Stimulated activated CD4-positive, alpha-beta T cell treated with anti-CD3 and anti-CD28 coated beads, Interleukin-15, amount 100 ng/mL, for 24 hours (primary cell): Measurements from ENCODE around the gene URI1.
"Not testable (repeated sequence)": the region's sequence is repeated elsewhere in the genome, so short reads cannot be mapped to it uniquely, and the experiment has no call there.

Experiments
- DNase-seq: peaks from one replicate; pipeline ENCODE4 v3.0.0-alpha.2; 2020

URI1 gene

DNA sequence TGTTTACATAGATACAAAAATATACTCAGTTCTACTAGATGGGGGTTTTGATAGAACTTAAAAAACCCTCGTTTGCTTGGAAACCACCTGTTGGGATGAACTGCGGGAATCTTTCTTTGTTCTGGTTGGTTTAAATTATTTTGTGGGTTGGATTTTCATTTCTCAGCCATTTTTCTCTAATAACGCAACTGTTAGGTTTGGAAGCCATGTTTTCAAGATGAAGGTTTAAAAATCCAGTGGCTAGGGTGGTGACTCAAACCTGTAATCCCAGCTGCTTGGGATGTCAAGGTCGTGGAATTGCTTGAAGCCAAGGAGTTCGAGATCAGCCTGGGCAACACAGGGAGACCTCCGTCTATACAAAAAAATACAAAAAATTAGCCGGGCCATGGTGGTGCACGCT is 1.6 kb downstream of the URI1 start:
- DNase-seq: no peak

DNA sequence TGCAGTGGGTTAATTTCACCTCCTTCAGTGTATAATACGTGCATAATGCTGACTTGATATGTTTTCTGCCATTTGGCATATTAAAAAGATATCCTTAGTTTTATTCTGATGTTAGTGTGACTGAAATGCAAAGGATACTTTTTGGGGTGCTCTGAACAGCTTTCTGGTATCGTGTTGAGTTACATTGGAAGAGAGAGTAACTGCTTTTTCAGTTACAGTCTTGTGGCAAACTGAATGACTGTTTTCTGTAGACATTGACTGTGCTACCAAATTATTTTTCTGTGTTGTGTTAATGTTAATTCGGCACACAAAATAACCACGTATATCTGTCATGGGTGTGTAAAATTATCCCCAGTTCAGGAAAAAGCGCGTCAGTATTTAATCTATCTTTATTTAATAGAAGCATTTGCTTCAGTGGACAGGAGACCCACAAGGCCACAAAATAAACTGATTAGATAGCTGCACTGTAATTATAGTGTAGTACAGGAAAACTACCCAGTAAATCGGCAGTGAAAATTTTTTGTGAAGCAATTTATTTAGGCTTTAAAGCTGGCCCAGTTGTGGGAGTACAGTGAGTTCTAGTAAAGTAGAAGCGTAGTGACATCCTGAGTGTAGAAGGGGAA is 2.5 kb downstream of the URI1 start:
- no peak for DNase-seq

DNA sequence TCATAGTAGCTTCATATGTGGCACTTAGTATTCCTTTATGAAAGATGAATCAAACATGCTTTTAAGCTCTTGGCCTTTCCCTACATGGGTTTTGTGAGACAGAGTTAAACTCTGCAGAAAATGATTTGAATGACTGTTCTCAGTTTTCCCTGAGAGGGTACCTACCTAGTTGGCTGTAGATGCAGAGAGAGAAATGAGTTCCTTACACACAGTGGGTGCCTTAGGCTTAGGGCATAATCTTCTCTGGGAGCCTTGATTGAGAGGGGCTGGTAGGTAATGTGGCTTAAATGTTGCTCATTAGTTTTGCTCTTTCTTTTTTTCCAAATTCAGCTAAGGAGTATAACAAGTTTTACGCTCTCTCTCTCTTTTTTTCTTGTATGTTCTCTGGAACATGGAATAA is 3.0 kb downstream of the URI1 start:
- no peak for DNase-seq

DNA sequence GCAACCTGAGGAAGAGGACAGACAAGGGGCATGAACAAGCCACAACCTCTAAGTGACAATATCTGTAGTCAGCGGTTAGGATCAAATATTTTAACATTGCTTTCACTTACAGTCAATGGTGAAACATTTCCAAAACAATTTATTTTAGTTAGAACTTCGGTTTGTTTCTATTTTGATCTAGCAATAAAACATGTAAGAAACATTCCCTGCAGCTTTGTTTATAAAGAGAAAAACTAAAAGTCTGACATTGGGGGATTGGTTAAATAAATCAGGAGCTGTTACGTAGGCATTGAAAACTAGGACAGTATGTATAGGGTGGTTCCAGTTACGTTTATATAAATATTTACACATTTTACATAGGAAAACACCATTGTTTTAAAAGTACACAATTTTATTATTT is 3.4 kb downstream of the URI1 start:
- no peak for DNase-seq

DNA sequence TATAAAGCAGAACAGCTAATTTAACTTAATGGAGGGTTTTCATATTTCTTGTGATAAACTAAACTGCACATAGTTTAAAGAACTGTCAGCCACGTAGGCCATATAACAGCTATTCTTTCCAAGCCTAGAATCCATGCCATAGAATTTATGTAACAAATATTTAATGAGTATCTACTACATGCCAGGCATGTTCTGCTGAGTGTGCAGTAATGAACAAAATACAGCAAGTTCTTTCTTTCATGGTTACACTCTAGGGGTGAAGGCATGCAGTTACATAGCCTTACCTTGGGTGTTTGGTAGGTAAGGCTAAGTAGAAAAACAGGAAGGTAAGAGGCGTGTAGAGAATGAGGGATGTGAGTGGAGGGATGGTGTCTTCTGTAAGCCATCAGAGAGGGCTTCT is 4.6 kb downstream of the URI1 start:
- DNase-seq: no peak

DNA sequence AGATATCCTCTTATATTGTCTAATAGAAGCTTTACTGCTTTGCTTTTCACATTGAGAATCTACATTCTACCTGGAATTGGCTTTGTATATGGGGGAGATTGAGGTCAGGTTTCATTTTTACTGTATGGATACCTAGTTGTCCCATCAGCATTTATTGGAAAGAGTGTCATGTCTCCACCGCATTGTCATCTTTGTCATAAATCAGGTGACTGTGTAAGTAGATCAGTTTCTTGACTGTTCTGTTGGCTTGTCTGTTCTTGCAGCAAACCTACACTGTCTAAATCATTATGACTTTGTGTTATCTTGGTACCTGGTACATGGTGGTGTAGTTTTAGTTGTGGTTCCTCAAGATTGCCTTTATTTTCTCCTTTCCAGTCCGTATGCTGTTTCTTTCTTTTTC is 5.8 kb downstream of the URI1 start:
- DNase-seq: no peak

DNA sequence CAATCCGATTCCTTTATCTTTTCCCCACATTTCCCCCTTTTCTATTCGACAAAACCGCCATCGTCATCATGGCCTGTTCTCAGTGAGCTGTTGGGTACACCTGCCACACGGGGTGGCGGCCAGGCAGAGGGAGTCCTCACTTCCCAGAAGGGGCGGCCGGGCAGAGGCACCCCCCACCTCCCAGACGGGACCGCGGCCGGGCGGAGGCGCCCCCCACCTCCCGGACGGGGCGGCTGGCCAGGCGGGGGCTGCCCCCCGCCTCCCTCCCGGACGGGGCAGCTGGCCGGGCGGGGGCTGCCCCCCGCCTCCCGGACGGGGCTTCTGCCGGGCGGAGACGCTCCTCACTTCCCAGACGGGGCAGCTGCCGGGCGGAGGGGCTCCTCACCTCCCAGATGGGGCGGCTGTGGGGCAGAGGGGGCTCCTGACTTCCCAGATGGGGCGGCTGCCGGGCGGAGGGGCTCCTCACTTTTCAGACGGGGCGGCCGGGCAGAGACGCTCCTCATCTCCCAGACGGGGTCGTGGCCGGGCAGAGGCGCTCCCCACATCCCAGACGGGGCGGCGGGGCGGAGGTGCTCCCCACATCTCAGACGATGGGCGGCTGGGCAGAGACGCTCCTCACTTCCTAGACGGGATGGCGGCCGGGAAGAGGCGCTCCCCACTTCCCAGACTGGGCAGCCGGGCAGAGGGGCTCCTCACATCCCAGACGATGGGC is 6.9 kb downstream of the URI1 start:
- DNase-seq: not testable (repeated sequence)

DNA sequence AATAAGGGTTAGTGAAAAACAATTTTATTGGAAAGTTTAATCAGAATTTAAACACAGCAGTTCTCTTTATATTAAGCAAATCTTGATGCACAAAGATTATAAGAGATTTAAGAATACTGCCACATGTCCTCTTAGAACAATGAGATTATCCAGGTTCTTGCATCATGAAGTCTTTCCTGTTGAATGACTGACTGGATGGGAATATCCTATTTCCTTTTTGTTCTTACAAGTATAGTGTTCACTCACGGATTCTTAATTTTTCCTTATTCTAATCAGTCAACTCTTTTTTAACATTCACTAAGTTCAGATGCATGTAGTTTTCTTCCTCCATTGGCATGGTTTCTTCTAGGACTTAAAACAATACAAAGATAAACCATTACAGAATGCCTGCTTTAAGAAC is 10.1 kb downstream of the URI1 start:
- DNase-seq: no peak

DNA sequence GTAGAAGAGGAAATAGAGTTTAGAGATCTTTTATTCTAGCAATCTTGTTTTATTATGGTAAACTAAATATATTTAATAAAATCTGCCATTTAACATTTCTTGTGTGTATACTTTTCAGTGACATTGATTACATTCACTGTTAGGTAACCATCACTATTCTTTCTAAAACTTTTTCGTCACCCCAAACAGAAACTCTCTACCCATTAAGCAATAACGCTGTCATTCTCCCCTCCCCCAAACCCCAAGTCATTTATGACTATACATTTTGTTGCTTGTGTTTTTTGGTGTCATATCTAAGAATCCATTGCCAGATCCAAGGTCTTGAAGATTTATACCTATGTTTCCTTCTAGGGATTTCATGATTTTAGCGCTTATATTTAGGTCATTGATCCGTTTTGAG is 10.6 kb downstream of the URI1 start:
- no peak for DNase-seq

DNA sequence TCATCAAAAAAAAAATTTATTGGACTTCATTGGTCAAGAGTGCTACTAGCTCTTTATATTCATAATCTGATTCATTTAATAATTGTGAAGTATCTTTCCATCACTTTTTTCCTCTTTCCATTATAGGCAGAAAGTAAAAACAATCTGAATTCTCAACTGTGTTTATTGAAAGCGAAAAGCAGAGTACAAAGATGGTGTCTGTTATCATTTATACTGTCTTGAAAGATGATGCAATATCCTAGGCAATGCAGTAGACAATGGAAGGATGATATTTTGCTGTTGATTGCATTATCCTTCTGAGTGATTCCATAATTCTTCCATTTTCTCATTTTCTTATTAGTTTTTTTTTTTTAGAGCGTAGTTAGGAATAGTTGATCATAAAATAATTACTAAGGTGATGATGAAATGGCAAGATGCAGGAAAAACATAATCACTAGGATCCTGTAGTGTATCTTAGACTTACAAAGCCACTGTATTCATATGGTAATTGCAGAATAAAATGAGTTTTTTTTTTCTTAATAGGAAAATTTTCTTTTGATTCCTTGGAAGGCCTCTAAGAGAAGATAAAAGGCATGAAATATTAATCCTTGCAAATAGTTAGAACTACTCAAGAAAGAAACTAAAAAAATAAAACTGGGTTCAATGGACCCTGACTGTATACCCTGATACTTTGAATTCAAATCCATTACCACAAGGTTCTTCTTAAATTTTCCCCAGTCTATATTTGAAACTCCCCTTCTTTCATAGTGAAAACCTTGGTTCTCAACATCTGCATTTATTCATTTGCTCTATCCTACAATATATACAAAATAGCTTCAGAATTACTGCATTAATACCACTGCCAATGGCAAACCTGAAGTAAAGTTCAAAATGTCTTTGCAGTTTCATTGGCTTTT is 11.6 kb downstream of the URI1 start:
- no peak for DNase-seq

DNA sequence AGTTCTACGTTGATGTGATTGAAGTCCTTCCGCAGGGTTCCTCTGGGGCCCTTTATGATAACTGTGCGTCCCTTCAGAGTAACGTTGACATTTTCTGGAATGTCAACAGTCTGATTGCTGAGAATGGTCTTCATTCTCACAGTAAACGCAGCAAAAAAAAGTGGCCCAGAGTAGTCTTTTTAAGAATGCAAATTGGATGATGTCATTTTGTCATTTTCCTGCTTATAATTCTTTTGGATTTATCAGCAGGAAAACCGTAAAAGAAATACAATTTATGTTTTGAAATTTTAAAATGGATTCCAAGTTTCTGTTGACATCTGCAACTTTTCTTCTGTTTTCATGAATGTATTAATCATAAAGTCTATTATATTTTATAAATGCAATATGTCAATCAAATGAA is 14.8 kb downstream of the URI1 start:
- DNase-seq: no peak

DNA sequence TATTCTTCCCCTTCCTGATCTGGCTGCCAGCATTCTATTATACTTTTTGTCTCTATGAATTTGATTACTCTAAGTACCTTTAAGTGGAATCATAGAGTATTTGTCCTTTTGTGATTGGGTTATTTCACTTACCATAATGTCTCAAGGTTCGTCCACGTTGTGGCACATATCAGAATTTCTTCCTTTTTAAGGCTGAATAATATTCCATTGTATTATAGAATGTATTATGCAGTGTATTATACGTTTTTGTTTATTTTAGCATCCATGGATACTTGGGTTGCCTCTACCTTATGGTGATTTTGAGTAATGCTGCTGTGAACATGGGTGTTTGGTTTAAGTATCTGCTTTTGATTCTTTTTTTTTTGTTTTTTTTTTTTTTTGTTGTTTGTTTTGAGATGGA is 19.3 kb downstream of the URI1 start:
- DNase-seq: no peak

DNA sequence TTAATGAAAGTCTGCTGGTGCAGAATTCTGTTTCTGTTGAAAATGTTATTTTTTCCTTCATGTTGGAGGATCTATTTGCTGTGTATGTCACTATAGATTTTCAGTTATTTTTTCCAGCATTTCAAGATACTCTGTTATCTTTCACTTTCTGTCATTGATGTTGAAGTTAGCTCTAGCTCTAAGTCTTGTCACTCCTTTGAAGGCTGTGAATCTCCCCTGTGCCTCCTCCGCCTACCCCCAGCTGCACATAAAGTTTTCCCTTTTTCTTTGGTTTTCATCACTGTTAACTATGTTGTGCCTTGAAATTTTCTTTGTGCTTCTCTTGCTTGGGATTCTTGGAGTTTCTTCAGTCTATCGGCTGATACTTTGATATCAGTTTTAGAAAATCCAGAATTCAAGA is 20.8 kb downstream of the URI1 start:
- no peak for DNase-seq

DNA sequence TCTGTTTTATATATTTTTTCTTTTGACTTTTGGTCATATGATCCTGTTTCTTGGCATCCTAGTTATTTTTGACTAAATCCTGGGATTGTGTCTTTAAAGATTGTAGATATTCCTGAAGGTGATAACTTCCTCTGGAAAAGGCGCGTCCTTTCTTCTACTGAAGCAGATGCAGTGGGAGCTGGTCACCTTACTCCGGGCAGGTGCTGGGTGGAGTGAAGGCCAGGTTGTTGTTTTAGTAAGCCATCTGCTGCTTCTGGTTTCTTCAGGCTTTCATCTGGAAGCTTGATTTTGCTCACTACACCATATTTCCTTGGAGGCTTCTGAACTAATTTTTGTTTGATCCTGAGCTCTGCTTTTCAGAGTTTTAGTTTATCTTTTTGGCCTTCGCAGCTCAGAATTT is 21.5 kb downstream of the URI1 start:
- no peak for DNase-seq

DNA sequence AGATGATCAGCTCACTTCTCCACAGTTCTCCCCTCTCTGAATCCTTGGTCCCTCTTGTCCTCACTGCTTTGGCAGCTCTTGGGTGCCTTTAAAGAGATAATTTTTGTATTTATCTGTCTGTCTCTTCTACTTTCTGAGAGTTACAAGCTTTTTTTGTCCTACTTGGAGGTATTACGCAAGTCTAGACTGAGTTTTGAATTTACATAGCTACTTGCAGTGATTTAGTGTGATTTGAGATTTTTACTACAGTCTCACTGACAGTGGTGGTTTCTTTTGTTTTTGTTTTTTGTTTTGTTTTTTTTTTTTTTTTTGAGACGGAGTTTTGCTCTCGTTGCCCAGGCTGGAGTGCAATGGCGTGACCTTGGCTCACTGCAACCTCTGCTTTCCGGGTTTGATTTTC is 22.1 kb downstream of the URI1 start:
- DNase-seq: no peak

DNA sequence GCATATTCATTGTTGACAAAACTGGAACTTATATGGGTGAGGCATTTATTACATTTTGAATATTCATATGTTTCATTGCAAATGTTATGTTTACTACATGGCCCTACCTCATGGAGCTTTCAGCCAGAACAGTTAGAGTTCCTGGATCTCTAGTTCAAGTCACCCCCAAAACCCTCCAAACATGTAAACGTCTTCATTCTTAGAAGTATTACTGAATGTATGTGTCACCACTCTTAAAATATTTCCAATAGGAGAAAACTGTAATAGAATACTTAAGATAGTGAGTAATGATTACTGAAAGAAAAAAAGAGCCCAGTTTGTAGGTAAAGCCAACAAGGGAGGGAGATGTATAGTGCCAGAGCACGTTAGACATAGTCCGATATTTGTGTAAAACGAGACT is 23.5 kb downstream of the URI1 start:
- DNase-seq: no peak

DNA sequence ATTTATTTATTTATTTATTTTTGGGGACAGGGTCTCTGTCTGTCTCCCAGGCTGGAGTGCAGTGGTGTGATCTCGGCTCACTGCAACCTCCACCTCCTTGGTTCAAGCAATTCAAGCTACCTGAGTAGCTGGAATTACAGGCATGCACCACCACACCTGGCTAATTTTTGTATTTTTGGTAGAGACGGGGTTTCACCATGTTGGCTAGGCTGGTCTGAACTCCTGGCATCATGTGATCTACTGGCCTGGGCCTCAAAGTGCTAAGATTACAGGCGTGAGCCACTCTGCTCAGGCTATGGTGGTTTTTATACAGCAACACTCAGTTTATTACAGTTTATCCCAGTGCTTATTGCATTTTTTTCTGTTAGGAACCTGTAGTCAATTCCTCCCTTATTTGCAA is 24.1 kb downstream of the URI1 start:
- DNase-seq: not testable (repeated sequence)

DNA sequence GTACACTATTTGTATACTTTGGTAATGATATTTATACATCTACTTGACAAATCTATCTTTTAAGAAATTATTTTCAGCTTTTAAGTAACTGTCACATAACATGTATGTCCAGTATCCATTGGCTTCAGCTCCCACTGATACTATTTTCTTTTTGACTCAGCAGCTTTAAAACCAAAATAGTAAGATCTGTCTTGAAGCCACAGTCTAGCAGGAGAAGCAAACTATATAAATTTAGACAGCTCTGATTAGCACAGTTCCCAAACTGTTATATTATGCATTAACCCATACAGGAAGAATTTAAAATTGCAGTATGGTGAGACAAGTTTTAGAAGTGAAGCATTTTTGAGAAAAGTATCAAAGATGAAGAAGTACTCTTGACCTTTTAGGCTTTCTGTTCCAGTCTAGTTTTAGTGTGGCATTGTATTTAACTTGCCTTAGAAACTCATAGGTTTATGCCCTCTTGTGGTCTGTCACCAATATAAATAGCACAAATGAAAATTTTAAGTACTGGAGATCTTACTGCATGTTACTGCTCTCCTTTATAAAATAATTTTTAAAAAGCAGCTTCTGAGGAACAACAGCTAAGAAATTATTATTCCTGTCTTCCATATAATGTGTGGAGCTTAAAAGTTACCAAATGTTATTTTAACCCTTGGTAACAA is 24.7 kb downstream of the URI1 start:
- no peak for DNase-seq

DNA sequence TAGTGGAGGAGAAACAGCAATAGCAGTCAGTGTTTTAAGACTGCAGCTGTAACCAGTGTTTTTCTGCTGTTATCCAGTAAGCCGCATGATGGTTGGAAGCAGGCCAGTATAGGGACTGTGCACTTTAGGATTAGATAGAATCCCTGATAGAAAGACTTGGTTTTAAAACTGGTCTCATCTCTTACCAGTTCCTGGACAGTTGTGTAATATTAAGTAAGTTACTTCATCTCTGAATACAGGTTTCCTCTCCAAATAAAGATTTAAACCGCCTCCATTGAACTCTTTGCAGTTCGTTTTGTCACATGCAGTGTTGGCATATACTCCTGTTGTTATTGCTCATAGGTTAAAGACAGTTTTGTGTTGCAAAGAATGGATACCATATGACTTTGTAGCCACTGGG is 25.6 kb downstream of the URI1 start:
- DNase-seq: no peak

DNA sequence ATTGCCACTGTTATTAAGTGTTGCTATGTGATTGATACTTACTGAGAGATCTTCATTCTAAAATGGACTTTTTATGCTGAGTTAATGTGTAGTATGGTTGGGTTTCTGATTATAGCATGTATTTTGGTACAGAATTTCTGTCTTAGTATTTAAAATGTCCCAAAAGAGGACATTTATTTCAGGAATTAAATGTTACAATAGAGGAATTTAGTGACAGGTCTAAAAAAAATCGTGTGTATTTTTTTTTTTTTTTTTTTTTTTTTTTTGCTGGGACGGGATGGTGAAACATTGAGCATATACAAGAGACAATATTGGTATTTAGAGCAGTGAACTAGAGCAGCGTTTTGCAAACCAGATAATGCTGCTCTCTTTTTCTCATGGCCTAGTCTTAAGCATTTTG is 27.9 kb downstream of the URI1 start:
- DNase-seq: no peak

DNA sequence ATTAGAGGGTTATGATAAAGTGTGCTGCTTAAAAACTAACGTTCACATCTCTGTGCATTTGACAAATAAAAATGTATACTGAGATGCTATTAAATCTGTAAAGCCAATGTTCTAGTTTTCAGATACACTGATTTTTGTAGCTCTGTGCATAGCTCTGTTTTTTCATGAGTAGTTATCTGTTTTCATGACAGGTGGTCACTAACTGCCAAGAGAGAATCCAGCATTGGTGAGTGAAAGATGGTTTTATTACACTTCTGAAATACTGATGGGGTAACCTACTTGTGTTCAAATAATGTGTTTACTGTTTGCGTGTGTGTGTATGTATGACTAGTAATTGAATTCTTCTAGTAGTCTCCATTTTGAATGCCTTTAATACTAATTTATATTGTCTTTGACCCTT is 29.0 kb downstream of the URI1 start:
- DNase-seq: no peak

DNA sequence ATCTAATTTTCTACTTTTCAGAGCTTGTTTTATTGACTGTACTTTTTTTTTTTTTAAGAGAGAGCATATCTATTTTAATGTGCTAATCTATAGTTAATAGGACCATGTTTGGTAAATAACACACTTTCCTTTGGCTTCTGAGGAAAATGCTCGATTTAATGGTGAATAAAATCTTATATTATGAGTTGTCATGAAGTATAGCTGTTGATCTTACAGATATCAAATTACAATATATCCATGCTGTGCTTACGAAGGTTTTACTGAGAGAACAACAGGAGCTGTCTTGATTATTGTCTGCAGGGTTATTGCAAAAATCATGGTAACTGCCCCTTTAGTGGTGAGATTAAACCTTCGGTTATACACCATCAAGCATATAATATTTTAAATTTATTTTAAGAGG is 29.6 kb downstream of the URI1 start:
- no peak for DNase-seq

DNA sequence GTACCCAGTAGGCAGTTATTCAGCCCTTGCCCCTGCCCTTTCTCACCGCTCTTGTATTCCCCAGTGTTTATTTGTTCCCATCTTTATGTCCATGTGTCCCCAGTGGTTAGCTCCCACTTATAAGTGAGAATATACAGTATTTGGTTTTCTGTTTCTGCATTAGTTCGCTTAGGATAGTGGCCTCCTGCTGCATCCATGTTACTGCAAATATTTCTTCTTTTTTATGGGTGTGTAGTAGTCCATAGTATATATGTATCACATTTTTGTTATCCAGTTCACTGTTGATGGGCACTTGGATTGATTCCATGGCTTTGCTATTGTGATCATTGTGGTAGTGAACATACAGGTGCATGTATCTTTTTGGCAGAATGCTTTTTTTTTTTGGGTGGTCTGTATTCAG is 32.7 kb downstream of the URI1 start:
- no peak for DNase-seq
